ENCODE measurements around the gene SLC31A2.

Gene SLC31A2

GRCh38 chr9:113164536-113165300, 13.9 kb downstream of the SLC31A2 start:
- TF ChIP-seq CTCF (IDR thresholded peaks at IDR 0.05; ENCODE audit: insufficient read depth, low read depth, low read length, missing control alignments), result no peak
- no peak overlapping the region for H3K4me3 ChIP-seq (ENCODE audit: low read depth, low read length)
- DNase-seq (ENCODE audit: low read depth), result no peak

GRCh38 chr9:113166039-113166438, 15.2 kb downstream of the SLC31A2 start:
- no peak for DNase-seq (ENCODE audit: low read depth)
- no peak for TF ChIP-seq CTCF (IDR thresholded peaks at IDR 0.05; ENCODE audit: insufficient read depth, low read depth, low read length, missing control alignments)
- no peak overlapping the region for H3K4me3 ChIP-seq (ENCODE audit: low read depth, low read length)

GRCh38 chr9:113168809-113169208, 18.0 kb downstream of the SLC31A2 start:
- H3K4me3 ChIP-seq (ENCODE audit: low read depth, low read length), result no peak overlapping the region
- DNase-seq (ENCODE audit: low read depth), result no peak
- TF ChIP-seq CTCF (IDR thresholded peaks at IDR 0.05; ENCODE audit: insufficient read depth, low read depth, low read length, missing control alignments), result no peak

- no peak for TF ChIP-seq CTCF (IDR thresholded peaks at IDR 0.05; ENCODE audit: insufficient read depth, low read depth, low read length, missing control alignments)
- H3K4me3 ChIP-seq (ENCODE audit: low read depth, low read length), result no peak overlapping the region
- no peak for DNase-seq (ENCODE audit: low read depth)
Measured at GRCh38 chr9:113173341-113173740, 22.5 kb downstream of the SLC31A2 start.

- H3K4me3 ChIP-seq (ENCODE audit: low read depth, low read length), result no peak overlapping the region
- no peak for TF ChIP-seq CTCF (IDR thresholded peaks at IDR 0.05; ENCODE audit: insufficient read depth, low read depth, low read length, missing control alignments)
Measured at GRCh38 chr9:113176803-113177202, 26.0 kb downstream of the SLC31A2 start.

GRCh38 chr9:113177251-113177650, 26.4 kb downstream of the SLC31A2 start:
- no peak for DNase-seq (ENCODE audit: low read depth)
- no peak for TF ChIP-seq CTCF (IDR thresholded peaks at IDR 0.05; ENCODE audit: insufficient read depth, low read depth, low read length, missing control alignments)
- H3K4me3 ChIP-seq (ENCODE audit: low read depth, low read length), result no peak overlapping the region

More at GRCh38 chr9:113176803-113177202, 26.0 kb downstream of the SLC31A2 start:
- DNase-seq (ENCODE audit: low read depth), result no peak

GRCh38 chr9:113178087-113178486, 27.3 kb downstream of the SLC31A2 start:
- no peak overlapping the region for H3K4me3 ChIP-seq (ENCODE audit: low read depth, low read length)
- no peak for TF ChIP-seq CTCF (IDR thresholded peaks at IDR 0.05; ENCODE audit: insufficient read depth, low read depth, low read length, missing control alignments)
- no peak for DNase-seq (ENCODE audit: low read depth)
